AG04450 (cell line): ENCODE results near the gene ZNF433. TPM values are rescaled to one million over a fixed set of nuclear protein-coding genes. Genes with fewer than 3 reads are reported as not detected.

Source experiments
- CTCF ChIA-PET: fragments of 300-600, 350-600 bp; formaldehyde crosslinking; extraction: SDS; loops from one replicate; lab custom pipeline; 2022; ENCODE audit warnings: antibody characterized with exemption, inconsistent platforms; lab: Charles Lee
- POLR2A ChIA-PET: fragments of 350-600 bp; formaldehyde crosslinking; extraction: SDS; loops from one replicate; lab custom pipeline; 2021; ENCODE audit warnings: antibody characterized with exemption, inconsistent platforms; lab: Yijun Ruan, JAX
- DNase-seq: peaks from one replicate; pipeline ENCODE4 v3.0.0-alpha.2; 2011; ENCODE audit warnings: low read depth, low spot score
- H3K27ac ChIP-seq: one replicate; pipeline ENCODE4 v1.5.1; 2012; ENCODE audit warnings: low read depth, low read length, control low read depth
- H3K27me3 ChIP-seq: one replicate; pipeline ENCODE4 v1.6.0; 2012; ENCODE audit warnings: low read length; ENCODE audit not compliant: control insufficient read depth, insufficient read depth
- H3K4me3 ChIP-seq: 2 replicates; pipeline ENCODE4 v1.5.1; 2011; ENCODE audit warnings: mild to moderate bottlenecking, low read depth, low read length, control low read depth
- H3K9me3 ChIP-seq: 2 replicates; pipeline ENCODE4 v1.5.1; 2012; ENCODE audit warnings: low read length; ENCODE audit not compliant: control insufficient read depth, insufficient read depth
- polyA plus RNA-seq: library from polyadenylated mRNA; depleted of rRNA; stranded (reverse); fragments of >200 nt; gene quantifications from 2 replicates; pipeline ENCODE4 v1.2.3, GENCODE V29; 2011
- TF ChIP-seq, protein P1 (sequence below): IDR thresholded peaks from 2 replicates; pipeline ENCODE4 v1.5.1; 2011; ENCODE audit warnings: low read depth, low read length, control low read depth, inconsistent platforms

ZNF433 gene
- polyA plus RNA-seq, 1 experiment, result 5.6 TPM

DNA sequence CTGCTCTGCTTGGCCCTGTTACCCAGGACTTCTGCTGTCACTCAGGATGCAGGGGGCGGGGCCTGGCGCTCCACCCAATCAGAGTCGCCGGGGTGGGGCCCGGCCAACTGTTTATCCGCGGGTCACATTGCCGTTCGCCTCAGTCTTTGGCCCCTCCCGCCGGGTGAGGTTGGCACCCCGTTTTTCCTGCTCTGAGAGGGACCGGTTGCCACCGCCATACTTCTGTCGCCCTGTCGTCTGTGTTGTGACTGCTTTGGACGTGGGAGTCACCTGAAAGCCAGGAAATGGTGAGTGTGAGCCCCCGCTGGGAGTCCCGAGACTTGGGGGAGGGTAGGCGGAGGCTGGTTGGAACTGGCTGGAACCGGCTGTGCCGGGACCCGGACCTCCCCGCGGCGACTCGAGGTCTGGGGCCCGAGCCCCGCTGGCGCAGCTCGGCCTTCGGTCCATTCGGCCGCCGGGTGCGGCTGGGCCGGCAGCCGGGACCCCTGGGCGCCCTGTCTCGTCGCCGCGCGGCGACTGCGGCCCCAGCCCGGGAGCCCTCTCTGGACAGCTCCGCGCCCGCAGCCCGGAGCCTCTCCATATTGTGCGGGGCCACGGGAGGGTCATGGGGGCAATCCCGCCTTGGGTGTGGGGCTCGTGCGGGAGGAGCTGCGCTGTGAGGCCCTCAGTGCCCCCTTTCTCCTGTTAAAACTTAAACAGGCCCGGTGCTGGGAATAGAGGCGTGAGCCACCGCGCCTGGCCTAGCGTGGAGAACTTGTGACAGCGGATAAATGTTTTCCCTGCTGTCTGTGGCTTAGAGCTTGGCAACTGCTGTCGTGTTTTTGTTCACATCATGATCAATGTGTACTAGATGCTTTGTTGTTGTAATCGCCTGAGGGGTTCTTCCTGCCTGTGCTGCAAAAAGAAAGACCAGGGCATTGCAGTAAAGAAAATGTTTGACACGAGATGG lies 29.4 kb upstream of the ZNF433 start, which contains the start of gene ZNF844:
TSS of gene ZNF844 (plus strand) at position 142 of the 949 bp plus-strand sequence. CDS start at position 285, 143 bp downstream.
- Histone ChIP-seq H3K27ac (peak within 1 kb of the TSS; percentile 77), H3K4me3 (peak within 1 kb of the TSS; percentile 97), H3K9me3 (peaks cover 49% of the 10 kb centered on the region), H3K27me3 (no peaks in the 10 kb centered on the region)
- ChIA-PET POLR2A (interaction anchor here (0.6 to 1.1 kb wide), 6 partner anchors 9 to 418 kb away, joined by 3 to 6 read pairs (median 4); partner anchors contain the start of genes ZNF20, ZNF433, ZNF442 and ZNF878), CTCF (interaction anchor here (0.6 to 1.8 kb wide), 3 partner anchors 26 to 567 kb away, joined by 4 to 7 read pairs (median 4); no protein-coding TSS in a partner anchor)
- TF ChIP-seq, protein P1, sequence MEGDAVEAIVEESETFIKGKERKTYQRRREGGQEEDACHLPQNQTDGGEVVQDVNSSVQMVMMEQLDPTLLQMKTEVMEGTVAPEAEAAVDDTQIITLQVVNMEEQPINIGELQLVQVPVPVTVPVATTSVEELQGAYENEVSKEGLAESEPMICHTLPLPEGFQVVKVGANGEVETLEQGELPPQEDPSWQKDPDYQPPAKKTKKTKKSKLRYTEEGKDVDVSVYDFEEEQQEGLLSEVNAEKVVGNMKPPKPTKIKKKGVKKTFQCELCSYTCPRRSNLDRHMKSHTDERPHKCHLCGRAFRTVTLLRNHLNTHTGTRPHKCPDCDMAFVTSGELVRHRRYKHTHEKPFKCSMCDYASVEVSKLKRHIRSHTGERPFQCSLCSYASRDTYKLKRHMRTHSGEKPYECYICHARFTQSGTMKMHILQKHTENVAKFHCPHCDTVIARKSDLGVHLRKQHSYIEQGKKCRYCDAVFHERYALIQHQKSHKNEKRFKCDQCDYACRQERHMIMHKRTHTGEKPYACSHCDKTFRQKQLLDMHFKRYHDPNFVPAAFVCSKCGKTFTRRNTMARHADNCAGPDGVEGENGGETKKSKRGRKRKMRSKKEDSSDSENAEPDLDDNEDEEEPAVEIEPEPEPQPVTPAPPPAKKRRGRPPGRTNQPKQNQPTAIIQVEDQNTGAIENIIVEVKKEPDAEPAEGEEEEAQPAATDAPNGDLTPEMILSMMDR, result no peak
- peak; percentile 57 for DNase-seq

DNA sequence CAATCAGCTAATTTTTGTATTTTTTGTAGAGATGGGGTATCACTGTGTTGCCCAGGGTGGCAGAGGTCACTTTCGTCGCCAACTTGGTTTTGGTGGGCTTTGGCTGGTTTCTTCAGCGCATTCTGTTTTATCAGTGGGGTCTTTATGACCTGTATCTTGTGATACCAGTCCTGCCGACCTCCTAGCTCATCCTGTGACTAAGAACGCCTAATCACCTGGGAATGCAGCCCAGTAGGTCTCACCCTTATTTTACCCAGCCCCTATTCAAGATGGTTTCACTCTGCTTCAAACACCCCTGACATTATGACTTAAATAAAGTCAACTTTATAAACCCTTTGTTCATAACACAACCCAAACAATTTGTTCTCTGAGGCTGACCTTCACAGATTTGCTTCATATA lies 20.3 kb upstream of the ZNF433 start:
- ChIA-PET CTCF (interaction anchor here (1.3 kb wide), 1 partner anchor 35 kb away, joined by 3 read pairs; no protein-coding TSS in a partner anchor), POLR2A (interaction anchor here (0.7 to 0.8 kb wide), 3 partner anchors 9 to 575 kb away, joined by 3 to 5 read pairs (median 4); partner anchors contain the start of gene ZNF844)
- TF ChIP-seq, protein P1, result no peak
- no peak for DNase-seq
- no peak overlapping the region for H3K27ac ChIP-seq
- no peaks in the 10 kb centered on the region for H3K27me3 ChIP-seq
- H3K4me3 ChIP-seq, result no peak overlapping the region
- peaks cover 5% of the 10 kb centered on the region; the same call in 1 of the 2 replicates for H3K9me3 ChIP-seq

DNA sequence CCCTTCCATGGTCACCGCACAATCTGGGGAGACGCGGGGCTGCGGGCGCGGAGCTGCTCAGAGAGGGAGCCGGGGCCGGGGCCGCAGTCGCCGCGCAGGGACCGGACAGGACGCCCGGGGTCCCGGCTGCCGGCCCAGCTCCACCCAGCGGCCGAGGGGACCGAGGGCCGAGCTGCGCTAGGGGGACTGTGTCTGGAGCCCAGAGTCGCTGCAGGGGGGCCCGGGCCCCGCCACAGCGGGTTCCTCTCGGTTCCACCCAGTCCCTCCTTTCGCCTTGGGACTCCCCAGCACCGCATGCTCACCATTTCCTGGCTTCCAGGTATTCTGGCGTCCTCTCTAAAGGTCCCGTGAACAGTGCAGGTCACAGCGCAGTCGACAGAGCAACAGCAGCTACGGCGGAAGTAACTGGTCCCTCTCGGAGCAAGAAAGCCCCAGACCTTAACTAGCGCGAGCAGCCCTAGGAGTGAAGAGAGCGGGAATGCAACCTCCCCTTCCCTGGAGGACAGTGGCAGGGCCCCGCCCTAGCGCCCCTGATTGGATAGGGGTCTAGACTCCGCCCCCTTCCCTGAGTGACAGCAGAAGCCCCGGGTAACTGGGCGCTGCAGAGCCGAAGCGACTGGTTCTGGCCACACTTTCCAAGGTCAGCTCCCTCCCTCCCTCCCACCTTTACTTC lies 17.2 kb upstream of the ZNF433 start, which contains the start of gene ZNF878:
TSS of gene ZNF878 (minus strand) at position 465 of the 673 bp plus-strand sequence. CDS start at position 305, 160 bp downstream.
- H3K27me3 ChIP-seq, result no peaks in the 10 kb centered on the region
- TF ChIP-seq, protein P1, result no peak
- peak; percentile 67 for DNase-seq
- H3K4me3 ChIP-seq, result peak within 1 kb of the TSS; percentile 79
- H3K27ac ChIP-seq, result no peak within 1 kb of the TSS
- peaks cover 13% of the 10 kb centered on the region for H3K9me3 ChIP-seq
- POLR2A ChIA-PET, result interaction anchor here (0.6 to 2.0 kb wide), 5 partner anchors 12 to 456 kb away, joined by 3 to 9 read pairs (median 6); partner anchors contain the start of genes ZNF433, ZNF442 and ZNF844
- CTCF ChIA-PET, result interaction anchor here (0.6 to 1.9 kb wide), 6 partner anchors 38 to 313 kb away, joined by 3 to 8 read pairs (median 4); partner anchors contain the start of gene ZNF442

DNA sequence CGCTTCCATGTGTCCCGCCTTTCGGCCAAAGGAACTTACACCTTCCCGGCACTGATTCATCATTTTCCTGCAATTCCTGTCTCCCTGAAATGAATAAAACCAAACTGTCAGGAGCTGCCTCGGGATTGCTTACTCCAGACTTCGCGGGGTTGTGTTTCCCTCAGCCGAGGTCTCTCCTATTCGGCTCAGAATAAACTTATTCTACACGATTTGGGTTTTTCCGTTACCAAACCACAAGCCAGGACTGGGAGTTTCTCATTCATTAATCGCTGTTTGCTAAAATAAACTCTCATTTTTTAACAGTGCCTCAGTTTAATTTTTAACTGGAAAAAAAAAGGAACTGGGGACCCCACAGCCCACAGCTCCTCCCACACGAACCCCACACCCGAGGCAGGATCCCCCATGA lies 16.6 kb upstream of the ZNF433 start:
- TF ChIP-seq, protein P1, result no peak
- no peak for DNase-seq
- Histone ChIP-seq H3K27ac (no peak overlapping the region), H3K9me3 (peaks cover 16% of the 10 kb centered on the region), H3K27me3 (no peaks in the 10 kb centered on the region), H3K4me3 (peak overlapping the region; percentile 79)
- ChIA-PET POLR2A (interaction anchor here (0.6 to 2.0 kb wide), 3 partner anchors 16 to 313 kb away, joined by 3 to 8 read pairs (median 6); partner anchors contain the start of genes ZNF433 and ZNF442), CTCF (interaction anchor here (1.1 to 1.9 kb wide), 4 partner anchors 39 to 313 kb away, joined by 3 to 7 read pairs (median 4); partner anchors contain the start of gene ZNF442)
